Spleen (tissue), 11 donors: Measurements from ENCODE around the gene RNASE8. TPM values are rescaled to one million over a fixed set of nuclear protein-coding genes. Genes with fewer than 3 reads are reported as not detected.

ENCODE experiments used
- DNase-seq: peaks from one replicate; pipeline ENCODE4 v3.0.0-alpha.2; 2020
- H3K27ac ChIP-seq, 8 donors: fragments of 200-600 bp; sonication (generic) in 7 of 8; 1 replicate in 4 of 8; 2 replicates in 4 of 8; pipeline versions ENCODE4 v1.5.0 to v1.8.0; 2016 to 2021; ENCODE audit warnings: inconsistent platforms in 4 of 8, mild to moderate bottlenecking in 4 of 8, moderate library complexity in 1 of 8
- H3K27me3 ChIP-seq, 7 donors: fragments of 200-600 bp; sonication (generic) in 6 of 7; replicated peaks in 1 of 7; 1 replicate in 4 of 7; 2 replicates in 3 of 7; pipeline versions ENCODE4 v1.5.0 to v1.8.0; 2016 to 2021; ENCODE audit warnings: inconsistent platforms in 3 of 7, mild to moderate bottlenecking in 1 of 7
- H3K36me3 ChIP-seq, 6 donors: fragments of 200-600 bp; sonication (generic) in 5 of 6; 1 replicate in 4 of 6; 2 replicates in 2 of 6; pipeline versions ENCODE4 v1.5.0 to v1.8.0; 2016 to 2021; ENCODE audit warnings: inconsistent platforms in 2 of 6
- H3K4me1 ChIP-seq, 6 donors: fragments of 200-600 bp; sonication (generic) in 5 of 6; 1 replicate in 3 of 6; 2 replicates in 3 of 6; pipeline versions ENCODE4 v1.5.0 to v1.8.0; 2016 to 2021; ENCODE audit warnings: inconsistent platforms in 3 of 6
- H3K4me3 ChIP-seq, 8 donors: fragments of 200-600 bp; sonication (generic) in 7 of 8; 1 replicate in 4 of 8; 2 replicates in 4 of 8; pipeline versions ENCODE4 v1.5.0 to v1.8.0; 2016 to 2021; ENCODE audit warnings: inconsistent platforms in 4 of 8, mild to moderate bottlenecking in 4 of 8, moderate library complexity in 2 of 8
- H3K9me3 ChIP-seq, 8 donors: fragments of 200-600 bp; sonication (generic) in 7 of 8; 1 replicate in 4 of 8; 2 replicates in 4 of 8; pipeline versions ENCODE4 v1.5.0 to v1.8.0; 2016 to 2021; ENCODE audit warnings: inconsistent platforms in 4 of 8
- CTCF ChIP-seq, 11 experiments: fragments of 200-600 bp in 7 of 11; fragments of 450-650 bp in 4 of 11; sonication (generic) in 4 of 11; IDR thresholded peaks in 8 of 11; conservative IDR thresholded peaks in 3 of 11; 1 replicate in 7 of 11; 2 replicates in 4 of 11; pipeline versions ENCODE4 v1.4.0 to v1.8.0; 2016 to 2021; ENCODE audit warnings: antibody characterized with exemption in 11 of 11, inconsistent platforms in 4 of 11, mild to moderate bottlenecking in 1 of 11
- POLR2A ChIP-seq, 3 donors: fragments of 450-650 bp; IDR thresholded peaks; one replicate each; pipeline ENCODE4 v1.5.1; 2017; ENCODE audit warnings: antibody characterized with exemption in 3 of 3, mild to moderate bottlenecking in 1 of 3
- POLR2AphosphoS5 ChIP-seq, 3 donors: sonication (generic); formaldehyde crosslinking; IDR thresholded peaks; one replicate each; pipeline ENCODE4 v1.5.1; 2017; ENCODE audit warnings: antibody characterized with exemption in 3 of 3
- WGBS, 5 donors: extraction: QIAGEN DNeasy Blood & Tissue Kit in 3 of 5; methylation state at CpG; one replicate each; pipeline versions ENCODE4 v1.1.5 to v1.1.7; 2013 to 2018; 5-methylcytosine and 5-hydroxymethylcytosine counted together
- intact Hi-C: fragments of 100-400 bp; cut with DNase I; formaldehyde crosslinking; loops from one replicate; pipeline ENCODE4 v1.15.0; 2023; ENCODE audit warnings: low total_unique reads
- polyA plus RNA-seq, 3 donors: library from polyadenylated mRNA; stranded (reverse); fragments of 200-250 nt; gene quantifications; one replicate each; pipeline ENCODE4 v1.2.1, GENCODE V29; 2013
- total RNA-seq, 7 donors: library from RNA; depleted of rRNA in 3 of 7; stranded (reverse); fragments of >200 nt in 3 of 7; fragmentation: NEBNext Ultra II Directional in 4 of 7; extraction: Animal tissue kit (Norgen Biotek cat#: 25700) in 4 of 7; gene quantifications; one replicate each; pipeline versions ENCODE4 v1.1.0 to v1.2.1, GENCODE V29; 2016 to 2021
- donor health status: healthy with polysubstance abuse.
- donor health status: DM: no; HTN: no; CAD: no; lungs with moderate emphysema.
- donor health status: DM: no; HTN: no; CAD: no.
- donor health status: Bipolar disorder and iron deficiency.
- donor health status: healthy.
- donor health status: DM: no; HTN: no; CAD: no.
- donor health status: DM: yes; HTN: yes; CAD: no.

The RNASE8 gene
- total and polyA plus RNA-seq, 10 donors, result not detected

DNA sequence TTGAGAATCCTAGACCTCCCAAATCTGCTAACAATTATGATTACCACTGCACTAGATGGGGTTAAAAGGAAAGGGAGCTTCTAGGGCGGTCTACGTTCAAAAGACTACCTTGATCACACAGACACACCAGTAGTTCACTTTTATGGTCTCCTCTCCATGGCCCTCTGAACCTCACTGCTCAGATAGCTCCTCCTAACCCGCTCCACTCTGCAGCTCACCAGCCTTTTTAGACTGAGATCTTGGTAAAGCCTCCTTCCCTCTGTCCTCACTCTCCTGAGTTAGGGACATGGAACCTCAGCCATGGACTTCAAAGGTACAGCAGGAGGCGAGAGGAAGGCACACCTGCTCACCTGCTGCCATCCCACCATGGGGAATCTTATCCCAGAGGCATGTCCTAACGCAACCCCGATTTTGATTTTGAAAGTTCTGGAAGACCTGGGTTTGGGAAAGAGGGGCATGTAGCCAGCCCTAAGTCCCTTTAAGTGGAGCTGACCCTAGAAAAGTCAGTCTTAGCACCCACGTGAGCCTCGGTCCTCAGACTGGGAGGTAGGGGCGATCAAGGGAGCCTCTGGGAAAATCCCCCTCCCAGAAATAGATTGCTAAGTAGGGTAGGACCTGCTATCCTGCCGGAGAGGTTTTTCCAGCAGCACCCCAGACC is 39.5 kb downstream of the RNASE8 start:
- H3K9me3 ChIP-seq, result no peaks in the 10 kb centered on the region
- 73 to 77% (median 74%) methylated on average over 9 to 10 of the region's 10 CpGs for WGBS, 5 donors
- H3K27ac ChIP-seq, result peak overlapping the region in 7 of 8 donors; percentile 51 to 86 (median 75)
- peak overlapping the region in 2 of 8 donors; percentile 51 to 76 for H3K4me3 ChIP-seq
- H3K4me1 ChIP-seq, result peaks cover 14 to 55% (median 31%) of the 10 kb centered on the region in 6 donors
- DNase-seq, result no peak
- TF ChIP-seq POLR2AphosphoS5 (IDR thresholded peaks at IDR 0.05) (no peak), POLR2A (IDR thresholded peaks at IDR 0.05) (no peak), CTCF (IDR thresholded peaks at IDR 0.05 in 8 of 11, conservative IDR thresholded peaks at IDR 0.05 in 3 of 11) (no peak)
- H3K27me3 ChIP-seq, result peaks cover 0 to 21% (median 0%) of the 10 kb centered on the region in 7 donors
- intact Hi-C loops, result no loop called here
- H3K36me3 ChIP-seq, result peaks cover 0 to 9% (median 0%) of the 10 kb centered on the region in 6 donors

DNA sequence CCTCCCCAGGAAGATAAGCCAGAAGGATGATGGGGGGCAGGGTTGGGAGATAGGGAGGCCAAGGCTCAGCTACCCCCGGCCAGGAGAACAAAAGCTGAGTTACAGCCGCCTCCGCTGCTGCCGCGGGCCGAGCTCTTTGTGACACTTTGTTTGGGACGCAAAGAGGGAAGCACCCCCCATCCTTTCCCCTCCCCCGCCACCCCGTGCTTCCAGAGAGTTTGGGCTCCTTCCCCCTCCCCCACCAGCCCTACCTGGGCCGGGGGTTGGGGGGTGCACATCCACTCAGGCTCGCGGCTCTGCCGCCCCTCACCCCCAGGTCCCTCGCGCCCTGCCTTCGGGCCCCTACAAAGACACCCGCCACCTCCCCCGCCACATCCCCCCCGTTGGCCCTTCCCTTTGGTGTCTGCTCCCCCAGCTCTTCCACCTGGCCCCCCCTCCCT is 40.0 kb downstream of the RNASE8 start:
- peak overlapping the region in 7 of 8 donors; percentile 17 to 76 (median 49) for H3K4me3 ChIP-seq
- 0 to 16% (median 6%) methylated on average over 8 to 19 of the region's 19 CpGs for WGBS, 5 donors
- peaks cover 0 to 21% (median 0%) of the 10 kb centered on the region in 7 donors for H3K27me3 ChIP-seq
- no peak for TF ChIP-seq POLR2A (IDR thresholded peaks at IDR 0.05)
- no peak for TF ChIP-seq CTCF (IDR thresholded peaks at IDR 0.05 in 8 of 11, conservative IDR thresholded peaks at IDR 0.05 in 3 of 11)
- TF ChIP-seq POLR2AphosphoS5 (IDR thresholded peaks at IDR 0.05), result no peak
- H3K4me1 ChIP-seq, result peaks cover 12 to 54% (median 27%) of the 10 kb centered on the region in 6 donors
- H3K36me3 ChIP-seq, result peaks cover 0 to 6% (median 0%) of the 10 kb centered on the region in 6 donors
- H3K27ac ChIP-seq, result peak overlapping the region; percentile 27 to 86 (median 72)
- H3K9me3 ChIP-seq, result no peaks in the 10 kb centered on the region
- intact Hi-C loops, result no loop called here
- peak; percentile 79 for DNase-seq

DNA sequence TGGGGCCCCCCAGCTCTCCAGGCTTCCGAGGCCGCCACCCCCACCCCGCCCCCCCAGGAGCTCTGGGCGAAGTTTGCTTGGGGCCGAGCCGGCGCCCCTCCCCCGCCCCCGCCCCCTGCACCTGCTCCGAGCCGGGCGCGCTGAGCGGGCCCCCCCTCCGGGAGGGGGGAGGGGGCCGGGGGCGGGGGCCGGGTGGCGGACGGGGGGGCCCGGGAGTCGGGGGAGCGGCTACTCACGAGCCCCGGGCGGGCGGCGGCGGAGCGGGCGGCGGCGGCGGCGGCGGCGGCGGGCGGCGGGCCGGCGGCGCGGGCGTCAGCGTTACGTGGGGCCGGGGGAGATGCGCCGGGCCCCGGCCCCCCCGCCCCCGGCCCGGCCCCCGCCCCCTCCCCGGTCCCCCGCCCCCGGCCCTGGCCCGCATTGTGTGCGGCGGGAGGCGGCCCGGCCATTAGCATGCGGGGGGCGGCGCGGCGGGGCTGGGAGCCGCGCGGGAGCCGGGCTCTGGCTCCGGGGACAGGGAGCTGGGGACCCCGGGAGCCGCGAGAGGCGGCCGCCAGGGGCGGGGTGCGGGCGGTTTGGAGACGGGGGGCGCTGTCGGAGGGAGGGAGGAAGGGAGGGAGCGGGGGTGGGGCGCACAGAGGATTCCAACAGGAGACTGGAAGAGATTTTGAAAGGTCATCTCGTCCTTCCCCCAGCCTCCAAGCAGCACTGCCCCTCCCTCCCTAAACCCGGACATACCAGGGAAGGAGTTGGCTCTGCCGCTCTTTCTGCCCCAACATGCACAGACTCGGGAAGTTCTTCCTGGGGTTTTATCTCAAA is 40.7 kb downstream of the RNASE8 start, which contains the start of gene ZNF219:
Gene ZNF219, minus strand, starts transcription at position 580 of the 816 bp plus-strand sequence. CDS start 5,064 bp downstream, outside the sequence.
- peaks cover 0 to 21% (median 0%) of the 10 kb centered on the region in 7 donors for H3K27me3 ChIP-seq
- H3K9me3 ChIP-seq, result no peaks in the 10 kb centered on the region
- peak within 1 kb of the TSS; percentile 51 to 86 (median 78) for H3K27ac ChIP-seq
- peak within 1 kb of the TSS; percentile 23 to 76 (median 47) for H3K4me3 ChIP-seq
- WGBS, 5 donors, result 0 to 2% (median 1%) methylated on average over 5 to 79 of the region's 90 CpGs
- peaks cover 10 to 55% (median 27%) of the 10 kb centered on the region in 6 donors for H3K4me1 ChIP-seq
- peak; percentile 86 for DNase-seq
- H3K36me3 ChIP-seq, result no peaks in the 10 kb centered on the region
- intact Hi-C loops, result no loop called here
- TF ChIP-seq POLR2AphosphoS5 (IDR thresholded peaks at IDR 0.05) (no peak), CTCF (IDR thresholded peaks at IDR 0.05 in 8 of 11, conservative IDR thresholded peaks at IDR 0.05 in 3 of 11) (peak in 2 of 11 experiments; percentile 8 to 11), POLR2A (IDR thresholded peaks at IDR 0.05) (no peak)
